IMR-90 (cell line): ENCODE measurements around the gene SPPL3.

ENCODE experiments used
- BHLHE40 ChIP-seq: fragments of 150-350 bp; IDR thresholded peaks from 2 replicates; pipeline ENCODE4 v1.6.1; 2016; ENCODE audit warnings: mild to moderate bottlenecking, low read depth, low read length
- CTCF ChIP-seq: conservative IDR thresholded peaks from 2 replicates; pipeline ENCODE4 v1.5.1; 2012; ENCODE audit warnings: mild to moderate bottlenecking, low read depth, low read length, improper control_type of control experiment
- MAFK ChIP-seq: IDR thresholded peaks from 2 replicates; pipeline ENCODE4 v1.6.1; 2012; ENCODE audit warnings: low read depth, low read length, improper control_type of control experiment
- MAZ ChIP-seq: IDR thresholded peaks from 2 replicates; pipeline ENCODE4 v1.6.1; 2012; ENCODE audit warnings: low read depth, mild to moderate bottlenecking, low read length, improper control_type of control experiment, moderate library complexity, borderline replicate concordance
- NFE2L2 ChIP-seq: fragments of 150-350 bp; IDR thresholded peaks from 2 replicates; pipeline ENCODE4 v1.6.1; 2016; ENCODE audit warnings: low read depth, mild to moderate bottlenecking, low read length
- POLR2A ChIP-seq: IDR thresholded peaks from 2 replicates; pipeline ENCODE4 v1.6.1; 2012; ENCODE audit warnings: mild to moderate bottlenecking, low read depth, low read length
- RAD21 ChIP-seq: IDR thresholded peaks from 2 replicates; pipeline ENCODE4 v1.6.1; 2012; ENCODE audit warnings: low read length, improper control_type of control experiment
- RCOR1 ChIP-seq: IDR thresholded peaks from 2 replicates; pipeline ENCODE4 v1.6.1; 2012; ENCODE audit warnings: mild to moderate bottlenecking, low read length, improper control_type of control experiment; ENCODE audit not compliant: insufficient replicate concordance
- SMC3 ChIP-seq: fragments of 150-350 bp; IDR thresholded peaks from 2 replicates; pipeline ENCODE4 v1.6.1; 2016; ENCODE audit warnings: low read depth, mild to moderate bottlenecking, antibody characterized with exemption, low read length, moderate library complexity
- TF ChIP-seq, protein P1 (sequence below): fragments of 150-350 bp; IDR thresholded peaks from 2 replicates; pipeline ENCODE4 v1.6.1; 2017; ENCODE audit warnings: mild to moderate bottlenecking, antibody characterized with exemption, low read length, low read depth

- TF ChIP-seq CTCF (no peak), SMC3 (no peak), POLR2A (no peak), RCOR1 (no peak), NFE2L2 (no peak), RAD21 (no peak), MAFK (no peak), BHLHE40 (no peak), MAZ (no peak)
- TF ChIP-seq, protein P1, sequence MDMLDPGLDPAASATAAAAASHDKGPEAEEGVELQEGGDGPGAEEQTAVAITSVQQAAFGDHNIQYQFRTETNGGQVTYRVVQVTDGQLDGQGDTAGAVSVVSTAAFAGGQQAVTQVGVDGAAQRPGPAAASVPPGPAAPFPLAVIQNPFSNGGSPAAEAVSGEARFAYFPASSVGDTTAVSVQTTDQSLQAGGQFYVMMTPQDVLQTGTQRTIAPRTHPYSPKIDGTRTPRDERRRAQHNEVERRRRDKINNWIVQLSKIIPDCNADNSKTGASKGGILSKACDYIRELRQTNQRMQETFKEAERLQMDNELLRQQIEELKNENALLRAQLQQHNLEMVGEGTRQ = no peak
These were observed 68.9 kb downstream of the SPPL3 start for GRCh38 chr12:120835304-120835612.
